G401 (cell line): Measurements from ENCODE around the gene DNAJC28. TPM values are rescaled to one million over a fixed set of nuclear protein-coding genes. Genes with fewer than 3 reads are reported as not detected.
A peak's percentile ranks its signal among the peaks of the same experiment; 100 is the strongest.
"Not testable (repeated sequence)": the region's sequence is repeated elsewhere in the genome, so short reads cannot be mapped to it uniquely, and the experiment has no call there.

Experiments
- DNase-seq: peaks from one replicate; pipeline ENCODE4 v3.0.0-alpha.2; 2015; ENCODE audit warnings: low spot score
- in situ Hi-C: cut with HindIII; loops from 2 replicates; pipeline ENCODE4 v1.10.0; 2016; ENCODE audit warnings: low sequenced_read_pairs, mixed read lengths
- total RNA-seq: library from RNA; depleted of rRNA; stranded (reverse); fragments of >200 nt; shearing (Covaris generic); gene quantifications from 2 replicates; pipeline ENCODE4 v1.2.3, GENCODE V29; 2014; rRNA removed

DNAJC28 gene, protein sequence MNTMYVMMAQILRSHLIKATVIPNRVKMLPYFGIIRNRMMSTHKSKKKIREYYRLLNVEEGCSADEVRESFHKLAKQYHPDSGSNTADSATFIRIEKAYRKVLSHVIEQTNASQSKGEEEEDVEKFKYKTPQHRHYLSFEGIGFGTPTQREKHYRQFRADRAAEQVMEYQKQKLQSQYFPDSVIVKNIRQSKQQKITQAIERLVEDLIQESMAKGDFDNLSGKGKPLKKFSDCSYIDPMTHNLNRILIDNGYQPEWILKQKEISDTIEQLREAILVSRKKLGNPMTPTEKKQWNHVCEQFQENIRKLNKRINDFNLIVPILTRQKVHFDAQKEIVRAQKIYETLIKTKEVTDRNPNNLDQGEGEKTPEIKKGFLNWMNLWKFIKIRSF
- 0.49 and 3.8 TPM in 2 replicates for total RNA-seq

DNA sequence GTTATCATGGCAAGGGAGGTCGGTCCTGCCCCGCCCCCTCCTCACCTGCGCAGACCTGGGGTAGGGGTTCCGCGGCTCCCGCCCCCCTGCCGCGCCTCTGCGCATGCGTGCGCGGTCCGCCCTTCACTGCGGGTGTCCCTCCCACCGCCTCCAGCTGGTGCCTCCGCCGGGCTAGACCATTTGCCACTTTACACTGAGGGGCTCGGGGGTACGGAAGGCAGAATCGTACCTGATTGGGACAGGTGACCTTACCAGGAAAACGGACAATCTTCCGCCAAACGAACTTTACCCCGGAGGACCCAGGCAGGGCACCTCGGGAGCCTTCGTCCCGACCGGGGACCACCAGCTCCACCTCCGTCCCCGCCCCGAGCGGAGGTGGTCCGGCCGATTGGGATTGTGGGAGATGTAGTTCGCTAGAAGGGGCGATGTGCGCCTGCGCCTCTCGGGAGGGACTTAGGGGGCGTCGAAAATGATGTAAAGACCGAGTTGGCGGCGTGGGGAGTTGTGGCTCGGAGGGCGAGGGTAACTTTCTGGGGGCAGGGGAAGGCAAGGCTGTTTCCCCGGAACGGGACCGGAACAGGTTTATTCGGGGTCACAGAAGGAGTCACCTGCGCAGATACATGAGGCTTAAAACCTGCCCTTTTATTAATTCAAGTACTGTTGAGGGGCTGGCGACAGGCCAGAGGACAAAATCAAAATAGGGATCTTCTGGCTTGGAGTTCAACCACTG, at the start of gene DNAJC28:
Gene DNAJC28, minus strand, starts transcription at position 344 of the 730 bp plus-strand sequence. CDS start 2,323 bp downstream, outside the sequence.
- DNase-seq = peak; percentile 94
- in situ Hi-C loops = no loop called here

DNA sequence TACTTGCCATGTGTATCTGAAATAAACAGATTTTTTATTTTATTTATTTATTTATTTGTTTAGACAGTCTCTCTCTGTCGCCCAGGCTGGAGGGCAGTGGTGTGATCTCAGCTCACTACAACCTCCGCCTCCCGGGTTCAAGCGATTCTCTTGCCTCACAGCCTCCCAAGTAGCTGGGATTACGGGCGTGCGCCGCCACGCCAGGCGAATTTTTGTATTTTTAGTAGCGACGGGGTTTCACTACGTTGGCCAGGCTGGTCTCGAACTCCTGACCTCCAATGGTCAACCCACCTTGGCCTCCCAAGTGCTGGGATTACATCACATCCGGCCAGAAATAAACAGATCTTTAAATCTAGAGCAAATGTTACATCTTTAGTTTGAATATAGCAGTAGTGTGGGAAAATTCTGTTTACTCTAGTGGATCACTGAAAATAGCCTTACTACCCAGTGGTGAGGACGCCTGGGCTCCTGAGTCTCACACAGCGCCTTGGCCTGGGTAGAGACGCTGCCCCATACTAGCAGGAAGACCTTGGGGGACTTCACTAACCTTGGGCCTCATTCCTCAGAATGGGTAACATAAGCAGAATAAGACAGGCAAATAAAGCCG, 49.7 kb upstream of the DNAJC28 start:
- in situ Hi-C loops = no loop called here

DNA sequence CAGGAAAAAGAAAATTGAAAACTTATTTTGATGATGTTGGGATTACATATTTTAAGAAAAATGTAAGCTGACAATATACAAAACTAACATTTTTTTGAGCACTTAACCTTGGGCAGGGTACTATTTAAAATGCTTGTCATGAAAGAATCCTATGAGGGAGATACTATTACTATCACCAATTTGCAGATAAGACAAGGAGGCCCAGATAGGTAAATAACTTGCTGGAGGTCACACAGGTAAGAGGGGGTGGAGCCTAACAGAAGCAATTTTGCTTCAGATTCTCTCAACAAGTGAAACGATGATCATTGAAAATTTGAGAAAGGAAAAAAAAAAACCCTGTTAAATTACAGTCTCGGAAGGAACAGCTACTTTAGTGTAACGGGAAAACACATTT, 49.2 kb upstream of the DNAJC28 start:
- in situ Hi-C loops = no loop called here
- DNase-seq = no peak

More for the DNA sequence above, 49.7 kb upstream of the DNAJC28 start:
- DNase-seq = no peak

DNA sequence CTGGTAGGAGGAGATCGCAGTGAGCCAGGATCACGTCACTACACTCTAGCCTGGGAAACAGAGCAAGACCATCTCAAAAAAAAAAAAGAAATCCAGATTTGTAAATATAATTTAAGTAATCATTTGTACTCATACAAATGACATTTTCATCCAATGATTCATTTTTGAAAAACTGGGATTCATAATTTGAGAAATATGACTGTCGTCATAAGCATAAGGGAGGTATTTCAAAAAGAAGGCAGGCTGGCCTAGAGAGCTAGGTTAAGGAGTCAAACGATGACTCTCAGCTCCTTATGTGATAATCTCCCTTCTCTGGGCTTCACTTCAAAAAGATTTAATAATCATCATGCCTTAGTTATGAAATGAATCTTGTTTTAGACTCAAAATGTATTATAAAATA, 48.1 kb upstream of the DNAJC28 start:
- DNase-seq = no peak
- in situ Hi-C loops = no loop called here

DNA sequence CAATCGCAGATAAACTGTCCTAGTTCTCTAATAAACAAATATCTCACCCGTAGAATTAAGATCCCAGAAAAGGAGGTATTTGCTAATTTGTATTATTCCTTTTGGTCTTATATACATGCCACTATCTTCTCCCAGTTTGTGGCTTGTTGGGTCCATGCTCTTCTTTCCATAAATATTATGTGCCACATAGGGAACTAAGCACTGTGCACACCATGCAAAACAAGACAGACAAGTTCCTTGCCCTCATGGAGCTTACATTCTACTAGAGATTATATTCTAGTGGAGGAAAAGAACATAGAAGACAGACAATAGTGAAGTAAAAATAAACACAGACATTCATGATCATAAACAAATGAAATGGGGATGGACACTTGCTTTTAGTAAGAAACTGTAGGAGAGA, 45.7 kb upstream of the DNAJC28 start:
- DNase-seq = no peak
- in situ Hi-C loops = no loop called here

DNA sequence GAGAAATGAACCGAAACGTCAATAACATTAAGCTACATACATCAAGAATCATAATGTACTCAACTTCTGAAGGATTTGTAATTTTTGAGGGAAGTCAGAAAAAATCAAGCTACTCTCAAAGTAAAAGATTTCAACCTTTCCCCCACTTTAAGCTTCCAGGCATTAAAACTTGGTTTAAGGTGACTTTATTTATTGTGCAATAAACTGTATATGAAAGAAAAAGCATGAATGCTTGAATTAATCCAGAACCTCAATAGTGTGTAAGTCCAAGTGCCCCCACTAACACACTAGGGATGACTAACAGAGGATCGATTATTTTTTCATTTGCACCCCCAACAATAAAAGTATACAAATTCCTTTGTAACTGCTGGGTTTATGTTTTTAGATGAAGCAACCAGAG, 39.5 kb upstream of the DNAJC28 start:
- in situ Hi-C loops = no loop called here
- DNase-seq = no peak

DNA sequence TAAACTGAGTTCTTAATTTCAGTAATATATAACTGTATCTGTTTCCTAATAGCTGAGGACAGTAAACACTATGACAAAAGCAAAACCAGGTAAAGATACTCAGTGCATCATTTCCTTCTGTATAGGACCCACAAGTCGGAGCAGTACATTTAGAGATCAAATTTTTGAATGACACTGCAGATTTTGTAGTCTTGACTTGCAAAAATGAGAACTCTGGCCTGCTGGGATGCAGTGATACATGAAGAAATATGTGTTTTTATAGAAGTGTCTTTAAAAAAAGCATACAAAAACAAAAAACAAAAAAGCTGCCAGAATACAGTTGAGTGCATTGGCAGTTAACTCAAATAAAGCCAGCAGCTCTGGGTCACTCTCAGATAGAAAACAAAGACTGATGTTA, 31.4 kb upstream of the DNAJC28 start:
- DNase-seq = no peak
- in situ Hi-C loops = no loop called here

DNA sequence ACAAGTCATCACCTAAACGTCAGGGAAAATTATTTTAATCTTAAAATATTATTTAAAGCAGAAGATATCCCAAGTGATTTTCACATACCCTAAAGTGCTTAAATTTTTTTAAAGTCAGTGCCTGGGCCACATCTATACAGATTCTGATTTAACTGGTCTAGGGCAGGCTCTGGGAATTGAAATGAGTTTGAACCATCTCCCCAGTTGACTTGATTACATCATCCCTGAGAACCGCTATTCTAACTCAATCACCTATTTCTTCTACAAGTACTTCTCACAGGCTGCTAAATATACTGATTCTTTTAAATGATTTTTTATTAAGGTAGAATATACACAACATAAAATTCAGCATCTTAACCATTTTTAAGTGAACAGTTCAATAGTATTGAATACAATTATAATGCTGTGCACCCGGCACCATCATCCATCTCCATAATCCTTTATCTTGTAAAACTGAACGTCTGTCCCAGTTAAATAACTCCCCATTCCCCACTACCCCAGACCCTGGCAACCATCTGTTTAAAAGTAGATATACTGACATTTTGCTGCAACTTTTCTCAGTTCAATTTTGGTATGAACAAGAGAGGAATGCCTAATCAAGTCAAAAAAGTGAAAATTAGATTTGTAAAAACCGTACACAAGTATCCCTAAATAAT, 30.9 kb upstream of the DNAJC28 start:
- no peak for DNase-seq
- in situ Hi-C loops = no loop called here

DNA sequence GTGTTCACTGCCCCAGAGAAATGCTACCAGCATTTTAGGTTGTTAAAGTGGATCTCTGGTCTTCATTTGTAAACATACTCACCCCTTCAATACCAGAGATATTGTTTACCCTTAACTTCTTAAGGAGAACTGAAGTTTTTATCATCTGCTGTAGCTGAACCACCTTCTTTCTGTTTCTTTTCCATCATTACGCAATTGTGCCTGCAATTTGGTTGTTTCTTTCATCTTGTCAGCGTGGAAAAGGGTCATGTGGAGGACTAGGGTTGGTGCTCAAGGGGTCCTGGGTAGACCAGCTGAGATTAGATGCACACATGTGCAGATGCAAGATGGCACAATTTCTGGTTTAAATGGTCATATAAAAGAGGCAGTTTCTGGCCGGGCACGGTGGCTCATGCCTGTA, 27.4 kb upstream of the DNAJC28 start:
- DNase-seq = no peak
- in situ Hi-C loops = no loop called here

DNA sequence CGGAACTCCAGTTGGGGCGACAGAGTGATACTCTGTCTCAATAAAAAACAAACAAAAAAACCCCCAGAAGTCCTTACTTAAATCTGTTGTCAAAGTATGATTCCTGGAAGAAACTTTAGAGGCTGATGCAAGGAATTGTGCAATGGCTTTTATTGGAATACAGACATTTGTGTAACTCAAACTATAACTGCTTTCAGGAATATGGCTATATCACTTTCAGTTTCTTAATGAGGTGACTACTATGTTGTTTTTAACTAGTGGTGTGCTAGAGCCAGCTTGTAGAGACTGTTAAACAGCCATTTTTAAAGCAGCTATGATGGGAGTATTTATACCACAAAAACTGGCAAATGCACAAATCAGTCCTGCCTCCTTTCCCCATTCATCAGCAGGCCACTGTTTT, 22.7 kb upstream of the DNAJC28 start:
- DNase-seq = no peak
- in situ Hi-C loops = no loop called here

DNA sequence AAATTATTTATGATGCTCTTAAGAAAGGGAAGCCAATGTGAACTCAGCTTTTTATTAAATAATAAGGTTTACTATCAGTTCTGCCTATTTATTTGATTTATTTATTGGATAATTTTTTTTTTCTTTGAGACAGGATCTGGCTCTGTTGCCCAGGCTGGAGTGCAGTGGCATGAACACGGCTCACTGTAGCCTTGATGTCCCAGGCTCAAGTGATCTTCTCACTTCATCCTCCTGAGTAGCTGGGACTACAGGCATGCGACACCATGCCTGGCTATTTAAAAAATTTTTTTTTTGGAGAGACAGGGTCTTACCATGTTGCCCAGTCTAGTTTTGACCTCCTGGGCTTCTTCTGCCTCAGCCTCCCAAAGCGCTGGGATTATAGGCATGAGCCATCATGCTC, 21.0 kb upstream of the DNAJC28 start:
- DNase-seq = no peak
- in situ Hi-C loops = no loop called here

DNA sequence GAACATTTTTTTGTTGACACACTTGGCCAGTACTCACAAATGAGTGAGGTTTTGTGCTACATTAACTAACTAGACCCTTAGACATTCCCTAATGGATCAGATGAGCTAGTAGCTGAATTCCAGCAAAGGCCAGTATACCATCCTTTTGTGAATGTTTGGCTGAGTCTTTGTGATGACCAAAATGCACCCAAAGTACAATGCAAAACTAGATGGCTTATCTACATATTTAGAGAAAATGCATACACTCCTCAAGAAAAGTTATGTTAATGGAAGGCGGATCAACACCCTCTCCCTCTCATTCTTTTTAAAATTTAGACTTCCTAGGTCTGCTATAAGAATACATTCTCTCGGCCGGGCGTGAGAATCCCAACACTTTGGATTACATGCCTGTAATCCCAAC, 20.1 kb upstream of the DNAJC28 start:
- in situ Hi-C loops = no loop called here
- DNase-seq = no peak

DNA sequence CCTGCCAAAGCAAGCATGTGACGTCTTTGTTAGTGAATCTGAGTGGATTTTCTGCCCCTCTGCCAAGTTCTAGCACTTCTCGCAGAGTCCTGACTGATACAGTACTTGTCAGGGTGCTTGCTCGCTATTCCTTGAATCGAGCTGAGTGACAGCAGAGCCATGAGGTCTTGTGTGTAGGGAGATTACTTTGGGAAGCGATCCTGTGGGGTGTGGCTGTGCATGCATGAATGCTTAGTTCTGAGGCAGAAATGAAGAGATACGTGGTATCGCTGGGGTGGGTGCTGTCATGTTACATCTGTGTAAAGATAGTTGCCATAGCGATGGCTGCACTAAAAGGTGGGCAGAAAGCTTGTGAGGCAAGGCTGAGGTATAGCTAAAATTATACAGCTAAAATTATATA, 19.3 kb upstream of the DNAJC28 start:
- DNase-seq = no peak
- in situ Hi-C loops = no loop called here

DNA sequence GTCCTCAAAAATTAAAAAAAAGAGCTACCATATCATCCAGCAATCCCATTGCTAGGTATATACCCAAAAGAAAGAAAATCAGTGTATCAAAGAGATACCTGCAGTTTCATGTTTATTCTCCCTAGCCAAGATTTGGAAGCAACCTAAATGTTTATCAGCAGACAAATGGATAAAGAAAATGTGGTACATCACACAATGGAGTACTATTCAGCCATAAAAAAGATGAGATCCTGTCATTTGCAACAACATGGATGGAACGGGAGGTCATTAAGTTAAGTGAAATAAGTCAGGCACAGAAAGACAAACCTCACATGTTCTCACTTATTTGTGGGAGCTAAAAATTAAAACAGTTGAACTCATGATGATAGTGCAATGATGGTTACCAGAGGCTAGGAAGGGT, 15.5 kb upstream of the DNAJC28 start:
- DNase-seq, in situ Hi-C loops: not testable (repeated sequence)

DNA sequence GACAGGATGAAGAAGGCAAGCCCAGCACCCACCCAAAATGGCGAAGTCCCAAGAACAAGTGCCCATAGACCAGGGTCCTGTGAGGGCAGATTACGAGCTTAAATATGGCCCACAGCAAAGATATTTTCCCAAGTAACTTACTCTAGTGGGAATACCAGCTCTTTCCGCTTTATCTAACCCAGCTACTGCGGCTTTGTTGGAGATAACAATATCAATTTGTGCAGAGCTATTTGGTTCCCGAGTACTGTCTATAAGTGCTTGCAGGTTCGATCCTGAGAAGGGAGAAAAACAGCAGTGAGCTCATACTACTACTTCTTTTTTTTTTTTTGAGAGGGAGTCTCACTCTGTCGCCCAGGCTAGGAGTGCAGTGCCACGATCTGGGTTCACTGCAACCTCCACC, 14.3 kb upstream of the DNAJC28 start:
- no peak for DNase-seq
- in situ Hi-C loops = no loop called here

DNA sequence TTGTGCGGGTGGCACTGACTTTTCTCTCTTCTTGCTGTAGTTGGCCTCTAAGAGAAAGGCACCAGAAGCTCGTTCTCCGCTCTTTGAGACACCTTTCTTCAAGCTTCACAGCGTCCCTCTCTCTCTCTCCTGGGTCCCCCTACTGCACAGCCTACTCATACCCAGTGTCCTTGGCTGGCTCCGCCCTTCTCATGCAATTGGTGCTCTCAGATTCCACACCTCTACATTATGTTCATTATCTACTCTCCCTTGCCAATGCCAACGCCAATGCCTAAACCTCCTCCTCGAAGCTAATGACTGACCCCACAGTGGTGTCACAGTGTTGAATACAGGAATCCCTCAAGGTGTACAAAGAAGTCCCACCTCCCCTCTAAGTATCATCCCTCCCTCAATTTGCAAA, 4.8 kb upstream of the DNAJC28 start:
- no peak for DNase-seq
- in situ Hi-C loops = no loop called here

DNA sequence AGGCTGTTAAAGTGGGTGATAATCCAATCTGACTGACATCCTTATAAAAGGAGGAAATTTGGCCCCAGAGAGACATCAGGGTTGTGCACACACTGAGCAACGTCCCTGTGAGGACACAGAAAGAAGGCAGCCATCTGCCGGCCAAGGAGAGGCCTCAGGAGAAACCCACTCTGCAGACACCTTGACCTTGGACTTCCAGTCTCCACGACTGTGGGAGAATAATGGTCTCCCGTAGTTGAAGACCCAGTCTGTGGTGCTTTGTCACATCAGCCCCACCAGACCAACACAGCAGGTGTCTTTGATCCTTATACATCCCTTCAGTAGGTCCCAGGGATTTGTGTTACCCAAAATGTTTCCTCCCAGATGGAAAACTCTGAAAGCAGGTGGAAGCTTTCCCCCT, 4.2 kb upstream of the DNAJC28 start:
- no peak for DNase-seq
- in situ Hi-C loops = no loop called here

DNA sequence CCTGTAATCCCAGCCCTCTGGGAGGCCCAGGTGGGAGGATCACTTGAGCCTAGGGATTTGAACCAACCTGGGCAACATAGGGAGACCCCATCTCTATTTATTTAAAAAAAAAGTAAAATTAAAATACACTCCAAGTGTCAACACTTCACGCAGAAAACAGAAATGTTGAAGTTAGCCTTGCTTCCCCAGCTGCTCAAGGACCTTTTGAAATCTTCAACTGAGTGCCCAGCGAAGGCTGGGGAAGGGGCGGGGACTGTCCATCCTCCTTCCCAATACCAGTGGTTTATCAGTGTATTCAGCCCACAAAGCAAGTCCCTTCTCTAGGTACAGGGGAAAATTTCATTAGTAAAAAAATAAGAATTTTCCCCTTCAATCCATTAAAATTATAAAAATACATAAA, 2.2 kb upstream of the DNAJC28 start:
- in situ Hi-C loops = no loop called here
- DNase-seq = no peak

DNA sequence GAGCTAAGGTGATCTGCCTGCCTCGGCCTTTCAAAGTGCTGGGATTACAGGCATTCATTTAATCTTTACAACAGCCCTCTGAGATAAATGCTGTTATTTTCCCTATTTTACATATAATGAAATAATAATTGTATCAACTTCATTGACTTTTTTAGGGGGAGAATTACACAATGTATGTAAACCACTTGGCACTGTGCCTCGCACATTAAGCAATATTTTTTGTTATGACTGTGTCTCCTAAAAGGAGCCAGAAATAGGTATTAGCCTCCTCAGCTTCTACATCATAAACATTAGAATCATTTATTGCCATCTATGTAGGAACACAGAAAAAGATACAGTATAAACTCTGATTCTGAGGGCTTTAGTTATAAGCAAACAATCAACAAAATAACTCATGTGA, 1.1 kb upstream of the DNAJC28 start:
- in situ Hi-C loops = no loop called here
- DNase-seq = no peak

DNA sequence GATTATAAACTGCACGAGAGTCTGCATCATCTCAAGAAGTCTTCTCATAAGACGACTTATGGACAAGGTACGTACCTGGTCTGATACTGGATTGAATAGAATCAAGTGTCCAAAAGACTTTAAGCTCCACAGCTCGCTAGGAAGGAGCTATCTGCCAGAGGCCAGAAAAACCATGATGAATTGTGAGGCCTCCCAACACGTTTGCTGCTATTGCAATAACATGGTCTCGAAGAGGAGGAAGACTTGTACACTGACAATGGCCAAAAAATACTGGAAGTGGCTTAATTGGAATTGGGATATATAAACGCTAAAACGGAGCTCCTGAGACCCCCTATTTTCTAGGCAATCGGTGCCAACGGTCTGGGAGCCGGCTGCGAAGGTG, 534 bp downstream of the DNAJC28 start:
- peak; percentile 62 for DNase-seq

More for the DNA sequence above, 534 bp downstream of the DNAJC28 start:
- in situ Hi-C loops = no loop called here
